OCI-LY3 (cell line): ENCODE data around the gene CCDC90B.

ENCODE experiments used
- EZH2phosphoT487 ChIP-seq: fragments of 200-600 bp; shearing (Covaris generic); IDR thresholded peaks from 2 replicates; pipeline ENCODE4 v1.6.1; 2018; ENCODE audit warnings: antibody characterized with exemption, mixed run types, low read depth
- TF ChIP-seq, protein P1 (sequence below): fragments of 200-600, 300-600 bp; sonication (generic); IDR thresholded peaks from 2 replicates; pipeline ENCODE4 v1.5.1; 2014; ENCODE audit warnings: antibody characterized with exemption, low read length, low read depth

GRCh38 chr11:83285151-83285770 lies 906 bp downstream of the CCDC90B start:
- TF ChIP-seq, protein P1, sequence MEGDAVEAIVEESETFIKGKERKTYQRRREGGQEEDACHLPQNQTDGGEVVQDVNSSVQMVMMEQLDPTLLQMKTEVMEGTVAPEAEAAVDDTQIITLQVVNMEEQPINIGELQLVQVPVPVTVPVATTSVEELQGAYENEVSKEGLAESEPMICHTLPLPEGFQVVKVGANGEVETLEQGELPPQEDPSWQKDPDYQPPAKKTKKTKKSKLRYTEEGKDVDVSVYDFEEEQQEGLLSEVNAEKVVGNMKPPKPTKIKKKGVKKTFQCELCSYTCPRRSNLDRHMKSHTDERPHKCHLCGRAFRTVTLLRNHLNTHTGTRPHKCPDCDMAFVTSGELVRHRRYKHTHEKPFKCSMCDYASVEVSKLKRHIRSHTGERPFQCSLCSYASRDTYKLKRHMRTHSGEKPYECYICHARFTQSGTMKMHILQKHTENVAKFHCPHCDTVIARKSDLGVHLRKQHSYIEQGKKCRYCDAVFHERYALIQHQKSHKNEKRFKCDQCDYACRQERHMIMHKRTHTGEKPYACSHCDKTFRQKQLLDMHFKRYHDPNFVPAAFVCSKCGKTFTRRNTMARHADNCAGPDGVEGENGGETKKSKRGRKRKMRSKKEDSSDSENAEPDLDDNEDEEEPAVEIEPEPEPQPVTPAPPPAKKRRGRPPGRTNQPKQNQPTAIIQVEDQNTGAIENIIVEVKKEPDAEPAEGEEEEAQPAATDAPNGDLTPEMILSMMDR: no peak
- no peak for TF ChIP-seq EZH2phosphoT487
